ENCODE results near the gene SEMA7A. TPM values are rescaled to one million over a fixed set of nuclear protein-coding genes. Genes with fewer than 3 reads are reported as not detected.
"Not testable (repeated sequence)": the region's sequence is repeated elsewhere in the genome, so short reads cannot be mapped to it uniquely, and the experiment has no call there.

SEMA7A gene
- total and polyA plus RNA-seq, 4 donors = 4.2 to 15.0 (median 6.8) TPM

DNA sequence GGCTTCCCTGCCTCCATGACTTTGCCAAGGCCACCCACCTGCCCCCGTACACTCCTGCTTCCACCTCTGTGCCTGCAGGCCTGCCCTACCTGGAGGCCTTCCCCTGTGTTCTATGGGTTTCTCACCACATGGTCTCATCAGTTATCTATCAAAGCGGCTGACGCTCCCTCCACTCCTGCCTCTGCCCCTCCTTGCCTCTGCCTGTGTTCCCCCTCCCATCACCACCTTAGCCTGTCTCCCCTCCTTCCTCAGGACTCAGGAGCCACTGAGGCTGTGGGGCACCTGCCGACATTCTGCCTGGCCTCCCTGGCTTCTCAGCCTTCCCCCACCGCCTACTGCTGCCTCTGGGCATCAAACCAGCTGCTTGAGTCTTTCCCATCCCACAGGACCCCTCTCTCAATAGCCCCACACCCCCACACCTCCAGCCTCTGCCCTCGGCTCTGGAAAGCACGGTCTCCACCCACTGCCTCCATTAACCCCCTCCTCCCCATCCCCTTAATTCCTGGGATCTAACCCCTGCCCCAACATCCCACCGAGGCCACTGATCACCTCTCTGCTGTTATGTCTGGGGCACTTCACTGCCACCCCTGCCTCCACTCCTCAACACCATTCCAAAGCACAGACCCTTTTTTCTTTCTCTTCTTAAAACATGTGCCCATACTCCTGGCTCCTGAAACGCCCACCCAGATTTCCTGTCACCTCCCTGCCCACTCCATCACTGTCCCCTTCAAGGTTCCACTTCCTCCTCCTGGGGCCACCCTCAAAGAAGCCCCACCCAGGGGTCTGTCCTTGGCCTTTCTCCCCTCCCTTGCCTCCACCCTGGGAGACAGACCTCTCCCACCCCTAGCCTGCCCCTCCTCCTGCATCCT, 41.9 kb downstream of the SEMA7A start:
- 76 to 79% methylated on average over 9 of the region's 9 CpGs for WGBS, 2 donors
- ATAC-seq (ENCODE audit: insufficient read depth, low FRiP score) (no peak), DNase-seq (no peak)
- no peak overlapping the region for H3K9ac ChIP-seq (ENCODE audit: insufficient read depth in 1 of 2, low read length in 2 of 2)
- peaks cover 0 to 19% (median 1%) of the 10 kb centered on the region in 5 donors for H3K4me1 ChIP-seq (ENCODE audit: control insufficient read depth in 5 of 5, insufficient read depth in 5 of 5, low read length in 5 of 5)
- H3K4me3 ChIP-seq = no peak overlapping the region
- no peaks in the 10 kb centered on the region for H3K27me3 ChIP-seq (ENCODE audit: control insufficient read depth in 3 of 3, insufficient read depth in 3 of 3, low read length in 2 of 3)
- H3K27ac ChIP-seq (ENCODE audit: low read depth in 1 of 2, low read length in 1 of 2) = no peak overlapping the region
- no peaks in the 10 kb centered on the region for H3K36me3 ChIP-seq (ENCODE audit: control insufficient read depth in 4 of 4, insufficient read depth in 4 of 4, low read length in 4 of 4)
- no peaks in the 10 kb centered on the region for H3K9me3 ChIP-seq (ENCODE audit: control insufficient read depth in 4 of 4, insufficient read depth in 3 of 4, low read length in 3 of 4)
- TF ChIP-seq, protein P1, sequence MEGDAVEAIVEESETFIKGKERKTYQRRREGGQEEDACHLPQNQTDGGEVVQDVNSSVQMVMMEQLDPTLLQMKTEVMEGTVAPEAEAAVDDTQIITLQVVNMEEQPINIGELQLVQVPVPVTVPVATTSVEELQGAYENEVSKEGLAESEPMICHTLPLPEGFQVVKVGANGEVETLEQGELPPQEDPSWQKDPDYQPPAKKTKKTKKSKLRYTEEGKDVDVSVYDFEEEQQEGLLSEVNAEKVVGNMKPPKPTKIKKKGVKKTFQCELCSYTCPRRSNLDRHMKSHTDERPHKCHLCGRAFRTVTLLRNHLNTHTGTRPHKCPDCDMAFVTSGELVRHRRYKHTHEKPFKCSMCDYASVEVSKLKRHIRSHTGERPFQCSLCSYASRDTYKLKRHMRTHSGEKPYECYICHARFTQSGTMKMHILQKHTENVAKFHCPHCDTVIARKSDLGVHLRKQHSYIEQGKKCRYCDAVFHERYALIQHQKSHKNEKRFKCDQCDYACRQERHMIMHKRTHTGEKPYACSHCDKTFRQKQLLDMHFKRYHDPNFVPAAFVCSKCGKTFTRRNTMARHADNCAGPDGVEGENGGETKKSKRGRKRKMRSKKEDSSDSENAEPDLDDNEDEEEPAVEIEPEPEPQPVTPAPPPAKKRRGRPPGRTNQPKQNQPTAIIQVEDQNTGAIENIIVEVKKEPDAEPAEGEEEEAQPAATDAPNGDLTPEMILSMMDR (IDR thresholded peaks at IDR 0.05; ENCODE audit: control extremely low read depth, extremely low read depth) = no peak

DNA sequence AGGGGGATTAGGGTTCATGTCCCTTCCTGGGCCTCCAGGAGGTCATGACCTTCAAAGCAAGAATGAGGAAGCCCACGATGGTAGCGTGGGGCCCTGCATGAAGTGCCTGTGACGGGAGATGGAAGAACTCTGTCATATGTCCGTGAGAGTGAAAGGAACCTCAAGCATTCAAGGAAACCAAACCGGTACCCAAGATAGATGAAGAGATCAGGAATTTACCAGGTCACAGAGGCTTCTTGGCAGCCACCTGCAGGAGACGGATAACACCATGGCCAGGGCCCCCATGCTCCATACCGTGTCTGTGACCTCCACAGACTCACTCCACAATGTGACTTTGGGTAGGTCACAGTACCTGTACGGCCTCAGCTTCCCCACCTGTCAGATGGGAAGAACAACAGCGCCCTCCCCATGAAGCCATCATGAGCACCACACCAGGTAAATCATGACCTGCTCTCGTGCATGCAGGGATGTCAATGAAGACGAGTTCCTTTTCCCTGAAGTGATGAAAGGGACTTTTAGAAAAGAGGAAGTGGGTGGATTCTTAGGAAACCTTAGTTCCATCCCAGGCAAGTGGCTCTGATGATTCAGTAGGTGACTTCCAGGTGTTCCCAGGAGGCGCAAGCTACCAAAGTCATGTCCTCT, 43.0 kb downstream of the SEMA7A start:
- ATAC-seq (ENCODE audit: insufficient read depth, low FRiP score) (no peak), DNase-seq (no peak)
- TF ChIP-seq, protein P1 (IDR thresholded peaks at IDR 0.05; ENCODE audit: control extremely low read depth, extremely low read depth) = no peak
- no peaks in the 10 kb centered on the region for H3K27me3 ChIP-seq (ENCODE audit: control insufficient read depth in 3 of 3, insufficient read depth in 3 of 3, low read length in 2 of 3)
- no peak overlapping the region for H3K27ac ChIP-seq (ENCODE audit: low read depth in 1 of 2, low read length in 1 of 2)
- H3K9ac ChIP-seq (ENCODE audit: insufficient read depth in 1 of 2, low read length in 2 of 2) = no peak overlapping the region
- WGBS, 2 donors = 39 to 72% methylated on average over 12 of the region's 12 CpGs
- H3K9me3 ChIP-seq (ENCODE audit: control insufficient read depth in 4 of 4, insufficient read depth in 3 of 4, low read length in 3 of 4) = no peaks in the 10 kb centered on the region
- peaks cover 0 to 29% (median 5%) of the 10 kb centered on the region in 5 donors for H3K4me1 ChIP-seq (ENCODE audit: control insufficient read depth in 5 of 5, insufficient read depth in 5 of 5, low read length in 5 of 5)
- no peaks in the 10 kb centered on the region for H3K36me3 ChIP-seq (ENCODE audit: control insufficient read depth in 4 of 4, insufficient read depth in 4 of 4, low read length in 4 of 4)
- no peak overlapping the region for H3K4me3 ChIP-seq

DNA sequence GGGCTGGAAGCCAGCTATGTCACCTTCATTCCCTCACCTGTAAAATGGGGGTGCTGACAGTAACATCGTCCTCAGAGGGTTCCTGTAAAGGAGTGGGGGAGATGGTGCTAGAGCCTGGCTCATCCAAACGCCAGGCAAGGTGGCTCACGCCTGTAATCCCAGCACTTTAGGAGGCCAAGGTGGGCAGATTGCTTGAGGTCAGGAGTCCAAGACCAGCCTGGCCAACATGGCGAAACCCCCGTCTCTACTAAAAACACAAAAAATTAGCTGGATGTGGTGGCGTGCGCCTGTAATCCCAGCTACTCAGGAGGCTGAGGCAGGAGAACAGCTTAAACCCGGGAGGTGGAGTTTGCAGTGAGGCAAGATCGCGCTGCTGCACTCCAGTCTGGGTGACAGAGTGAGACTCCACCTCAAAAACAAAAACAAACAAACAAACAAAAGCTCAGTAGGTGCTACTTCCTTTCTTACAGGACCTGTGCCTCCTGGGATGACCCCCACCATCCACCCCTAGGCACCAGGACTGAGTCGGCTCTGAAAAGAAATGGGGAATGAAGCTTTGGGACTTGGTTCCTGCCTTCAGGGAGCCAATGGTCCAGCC, 43.6 kb downstream of the SEMA7A start:
- H3K36me3 ChIP-seq (ENCODE audit: control insufficient read depth in 4 of 4, insufficient read depth in 4 of 4, low read length in 4 of 4); H3K9ac ChIP-seq (ENCODE audit: insufficient read depth in 1 of 2, low read length in 2 of 2); DNase-seq; H3K27me3 ChIP-seq (ENCODE audit: control insufficient read depth in 3 of 3, insufficient read depth in 3 of 3, low read length in 2 of 3); ATAC-seq (ENCODE audit: insufficient read depth, low FRiP score); H3K9me3 ChIP-seq (ENCODE audit: control insufficient read depth in 4 of 4, insufficient read depth in 3 of 4, low read length in 3 of 4); H3K4me3 ChIP-seq: not testable (repeated sequence)
- Histone ChIP-seq H3K27ac (ENCODE audit: low read depth in 1 of 2, low read length in 1 of 2) (peak overlapping the region in 1 of 2 donors; percentile 3), H3K4me1 (ENCODE audit: control insufficient read depth in 5 of 5, insufficient read depth in 5 of 5, low read length in 5 of 5) (peaks cover 0 to 34% (median 9%) of the 10 kb centered on the region in 5 donors)
- WGBS, 2 donors = 90 to 93% methylated on average over 11 of the region's 11 CpGs
